ENCODE results near the gene ILKAP. TPM values are rescaled to one million over a fixed set of nuclear protein-coding genes. Genes with fewer than 3 reads are reported as not detected.

ILKAP gene
- total RNA-seq, 2 donors from 2014 or later: 53.2 to 55.5 TPM

DNA sequence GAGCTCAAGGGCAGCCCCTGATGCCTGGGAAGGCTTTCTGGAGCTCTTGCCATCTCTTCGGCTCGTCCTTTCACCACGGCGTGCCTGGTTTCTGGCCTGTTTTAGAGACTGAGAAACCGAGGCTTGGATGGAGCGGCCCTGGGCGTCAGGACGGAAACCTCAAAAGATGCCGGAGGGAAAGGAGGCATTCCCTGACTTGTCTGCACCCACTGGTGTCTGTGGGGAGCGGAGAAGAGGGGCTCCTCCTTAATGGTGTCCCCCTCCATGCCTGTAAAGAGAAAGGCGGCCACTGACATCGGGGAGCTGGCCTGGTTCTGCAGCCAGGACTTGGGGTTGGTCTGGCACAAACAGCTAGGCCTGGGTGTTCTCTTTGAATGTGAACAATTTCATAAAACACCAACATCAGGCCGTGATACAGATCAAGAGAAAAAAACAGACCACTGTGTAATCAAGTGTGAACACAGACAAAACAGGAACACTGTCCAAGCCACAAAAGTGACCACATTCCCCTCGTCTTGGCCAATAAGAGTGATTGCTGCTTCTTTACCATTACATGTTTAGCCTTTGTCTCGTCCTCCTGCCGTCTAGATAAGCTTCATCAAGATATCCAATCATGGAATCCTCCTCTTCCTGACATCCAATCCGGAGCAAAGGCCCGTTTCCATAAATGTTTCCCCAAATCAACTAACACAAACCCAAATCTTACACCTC lies 633 bp upstream of the ILKAP start:
- H3K9me3 Mint-ChIP-seq: no peaks in the 10 kb centered on the region
- H3K4me1 Mint-ChIP-seq (ENCODE audit: low read depth): peaks cover 43% of the 10 kb centered on the region
- H3K27ac Mint-ChIP-seq: peak overlapping the region; percentile 83
- peaks cover 0 to 2% of the 10 kb centered on the region in 2 donors for H3K36me3 Mint-ChIP-seq (ENCODE audit: insufficient read depth in 2 of 2)
- H3K4me3 Mint-ChIP-seq: peak overlapping the region; percentile 80 to 81
- ATAC-seq (replicated peaks in 1 of 2) (no peak), DNase-seq (no peak)
- no peaks in the 10 kb centered on the region for H3K27me3 Mint-ChIP-seq (ENCODE audit: low read depth)

DNA sequence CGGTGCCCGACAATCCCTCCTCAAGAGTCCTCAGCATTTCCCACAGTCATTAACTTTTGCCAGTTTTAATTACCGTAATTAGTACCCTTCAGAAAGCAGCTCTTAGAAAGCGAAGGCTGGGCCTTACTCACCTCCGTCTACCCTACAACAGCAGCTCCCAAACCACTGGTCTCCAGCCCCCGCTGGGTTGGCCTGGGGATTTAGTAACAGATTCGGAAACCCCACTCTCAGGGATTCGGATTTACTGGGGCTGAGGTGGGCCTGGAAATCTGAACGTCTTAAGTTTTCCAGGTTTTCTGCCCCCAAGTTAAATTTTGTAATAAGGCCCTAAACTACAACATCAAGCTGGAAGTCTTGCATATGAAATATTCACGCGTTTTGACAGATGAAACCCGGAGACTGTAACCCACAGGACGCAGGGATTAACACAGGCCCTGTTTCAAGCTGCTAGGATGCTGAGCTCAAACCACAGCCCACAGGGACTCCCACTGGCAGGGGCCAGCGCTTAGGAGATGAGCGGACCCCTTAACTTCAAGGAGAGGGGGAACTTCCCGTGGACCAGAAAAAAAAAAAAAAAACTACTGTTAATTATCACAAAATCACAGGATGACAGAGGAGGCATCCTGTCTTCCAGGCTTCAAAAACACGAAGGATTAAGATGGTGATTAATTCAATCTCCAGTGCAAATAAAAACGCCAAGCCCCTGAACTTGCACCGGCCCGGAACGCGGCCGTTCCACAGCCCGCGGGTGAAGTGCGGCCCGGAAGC lies 985 bp downstream of the ILKAP start:
- no peaks in the 10 kb centered on the region for H3K27me3 Mint-ChIP-seq (ENCODE audit: low read depth)
- no peaks in the 10 kb centered on the region for H3K9me3 Mint-ChIP-seq
- H3K27ac Mint-ChIP-seq: peak overlapping the region; percentile 62
- no peak for DNase-seq
- peaks cover 0 to 2% of the 10 kb centered on the region in 2 donors for H3K36me3 Mint-ChIP-seq (ENCODE audit: insufficient read depth in 2 of 2)
- H3K4me1 Mint-ChIP-seq (ENCODE audit: low read depth): peaks cover 53% of the 10 kb centered on the region
- peak overlapping the region; percentile 86 to 94 for H3K4me3 Mint-ChIP-seq
- ATAC-seq (replicated peaks in 1 of 2): no peak

DNA sequence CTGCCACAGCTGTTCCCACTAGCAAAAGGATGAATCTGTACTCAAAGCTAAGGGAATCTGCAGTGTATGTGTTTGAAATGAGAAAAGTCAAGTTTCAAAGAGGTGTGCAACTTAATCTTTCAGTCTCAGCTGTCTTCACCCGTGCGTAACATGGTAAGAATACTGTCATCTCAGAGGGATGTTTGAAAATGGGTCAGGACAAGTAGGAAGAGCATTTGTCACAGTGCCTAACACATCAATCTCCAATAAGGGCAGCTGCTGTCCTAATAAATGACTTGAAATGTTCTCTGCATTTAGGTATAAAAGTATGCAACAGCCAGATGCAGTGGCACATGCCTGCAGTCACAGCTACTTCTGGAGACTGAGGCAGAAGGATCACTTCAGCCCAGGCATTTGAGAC lies 13.1 kb downstream of the ILKAP start:
- Mint-ChIP-seq H3K9me3 (no peaks in the 10 kb centered on the region), H3K4me3 (no peak overlapping the region), H3K27ac (no peak overlapping the region), H3K36me3 (ENCODE audit: insufficient read depth in 2 of 2) (peaks cover 14 to 30% of the 10 kb centered on the region in 2 donors), H3K4me1 (ENCODE audit: low read depth) (no peaks in the 10 kb centered on the region), H3K27me3 (ENCODE audit: low read depth) (no peaks in the 10 kb centered on the region)
- ATAC-seq (replicated peaks in 1 of 2) (no peak), DNase-seq (no peak)

DNA sequence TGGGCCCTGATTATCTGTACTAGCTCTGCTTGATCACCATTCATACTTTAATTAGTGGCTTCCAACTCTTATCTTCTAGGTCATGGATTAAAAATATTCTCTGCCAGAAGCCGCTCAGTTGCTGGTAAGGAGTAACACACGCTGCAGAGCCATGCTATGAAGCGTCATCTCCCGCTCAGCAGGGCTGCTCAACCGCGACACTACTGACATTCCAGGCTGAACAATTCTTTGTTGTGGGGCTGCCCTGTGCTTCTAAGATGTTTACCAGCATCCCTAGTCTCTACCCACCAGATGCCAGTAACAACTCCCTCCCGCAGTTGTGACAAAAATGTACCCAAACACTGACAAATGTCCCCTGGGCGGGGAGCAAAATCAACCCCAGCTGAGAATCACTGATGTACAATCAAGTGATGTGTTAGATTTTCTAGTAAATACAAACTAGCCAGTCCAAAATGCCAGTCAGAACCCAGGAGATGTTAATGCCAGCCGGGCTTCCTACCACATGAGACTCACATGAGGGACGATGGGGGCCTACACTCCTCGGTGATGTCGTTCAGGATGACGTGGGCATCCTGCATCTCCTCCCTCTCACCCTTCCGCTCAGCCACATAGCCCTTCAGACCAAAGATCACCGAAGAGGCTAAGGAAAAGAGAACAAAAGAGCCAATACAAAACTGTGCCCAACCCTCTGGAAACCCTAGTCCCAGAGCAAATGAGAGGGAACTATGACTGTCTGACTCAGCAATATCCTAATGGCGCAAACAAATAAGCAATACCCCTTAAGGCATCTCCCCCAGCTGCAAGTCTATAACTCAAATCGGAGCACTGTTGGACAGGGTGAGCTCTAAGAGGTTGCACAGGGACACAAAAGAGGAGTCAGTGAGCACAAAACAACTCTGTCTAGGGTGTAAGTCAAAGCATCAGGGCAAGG lies 15.6 kb downstream of the ILKAP start:
- no peak for DNase-seq
- no peak overlapping the region for H3K4me3 Mint-ChIP-seq
- H3K36me3 Mint-ChIP-seq (ENCODE audit: insufficient read depth in 2 of 2): peaks cover 26 to 46% of the 10 kb centered on the region in 2 donors
- H3K4me1 Mint-ChIP-seq (ENCODE audit: low read depth): peaks cover 13% of the 10 kb centered on the region
- no peaks in the 10 kb centered on the region for H3K9me3 Mint-ChIP-seq
- ATAC-seq (replicated peaks in 1 of 2): no peak
- no peaks in the 10 kb centered on the region for H3K27me3 Mint-ChIP-seq (ENCODE audit: low read depth)
- H3K27ac Mint-ChIP-seq: peak overlapping the region; percentile 52

DNA sequence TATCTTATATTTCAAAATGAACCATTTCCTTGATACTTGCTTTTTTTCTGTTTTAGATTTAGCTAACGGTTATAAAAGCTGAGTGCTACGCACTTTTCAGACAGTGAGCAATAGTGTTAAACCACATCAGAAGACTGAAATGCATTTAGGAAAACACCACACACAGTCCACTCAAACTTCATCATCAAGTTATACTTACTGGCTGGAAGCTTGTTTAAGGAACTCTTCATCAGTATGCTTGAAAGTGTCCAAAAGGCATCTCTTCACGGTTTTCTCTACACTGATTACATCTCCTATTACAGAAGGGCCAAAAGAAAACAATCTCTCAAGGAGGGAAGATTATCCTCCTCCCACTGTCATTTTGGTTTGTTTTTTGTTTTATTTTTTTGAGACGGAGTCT lies 19.7 kb downstream of the ILKAP start:
- Mint-ChIP-seq H3K27me3 (ENCODE audit: low read depth) (no peaks in the 10 kb centered on the region), H3K36me3 (ENCODE audit: insufficient read depth in 2 of 2) (peaks cover 28 to 59% of the 10 kb centered on the region in 2 donors), H3K27ac (peak overlapping the region; percentile 91)

DNA sequence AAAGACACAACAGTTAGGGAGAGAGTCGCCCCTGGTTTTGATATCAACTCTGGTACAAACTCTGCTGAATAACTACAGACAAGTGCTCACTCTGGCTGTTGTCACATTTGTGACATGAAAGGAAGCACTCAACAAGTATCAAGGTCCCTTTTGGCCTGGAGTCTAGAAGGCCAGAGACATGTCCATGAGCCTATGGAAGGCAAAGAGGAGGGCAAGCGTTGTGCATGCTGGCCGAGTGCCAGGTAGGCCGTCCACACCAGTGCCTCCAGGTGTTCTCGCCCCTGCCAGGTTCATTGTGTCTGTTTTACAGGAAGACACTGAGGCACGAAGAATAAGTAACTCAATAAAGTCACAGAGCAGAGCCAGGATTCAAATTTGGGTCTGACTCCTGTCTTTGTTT lies 21.1 kb downstream of the ILKAP start:
- no peak for ATAC-seq (replicated peaks in 1 of 2)
- H3K27ac Mint-ChIP-seq: no peak overlapping the region
- H3K4me1 Mint-ChIP-seq (ENCODE audit: low read depth): peaks cover 13% of the 10 kb centered on the region
- H3K27me3 Mint-ChIP-seq (ENCODE audit: low read depth): no peaks in the 10 kb centered on the region
- H3K4me3 Mint-ChIP-seq: no peak overlapping the region
- peaks cover 20 to 49% of the 10 kb centered on the region in 2 donors for H3K36me3 Mint-ChIP-seq (ENCODE audit: insufficient read depth in 2 of 2)
- no peak for DNase-seq
- no peaks in the 10 kb centered on the region for H3K9me3 Mint-ChIP-seq

More for the DNA sequence above, 19.7 kb downstream of the ILKAP start:
- no peaks in the 10 kb centered on the region for H3K9me3 Mint-ChIP-seq
- peak overlapping the region in 1 of 2 donors; percentile 31 for H3K4me3 Mint-ChIP-seq
- ATAC-seq (replicated peaks in 1 of 2) (peak; percentile 61 to 90), DNase-seq (no peak)
- H3K4me1 Mint-ChIP-seq (ENCODE audit: low read depth): peaks cover 13% of the 10 kb centered on the region

DNA sequence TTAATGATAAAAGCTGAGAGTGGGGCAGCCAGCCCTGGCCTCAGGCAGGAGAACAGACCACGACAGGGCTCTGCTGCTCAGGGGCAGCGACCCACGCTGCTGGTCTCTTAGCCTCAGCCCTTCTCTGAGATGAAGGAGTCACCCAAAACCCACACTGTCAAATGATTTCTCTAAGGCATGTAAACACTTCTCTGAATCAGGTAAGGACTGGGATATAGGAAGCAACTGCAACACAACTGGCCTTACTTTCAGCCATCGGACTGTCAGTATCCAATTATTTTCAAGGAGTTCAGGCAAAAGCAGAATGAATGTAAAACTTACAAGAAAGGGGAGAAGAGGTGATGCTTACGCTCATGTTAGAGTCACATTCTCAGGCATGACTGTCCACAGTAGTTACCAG lies 22.9 kb downstream of the ILKAP start:
- no peaks in the 10 kb centered on the region for H3K9me3 Mint-ChIP-seq
- peaks cover 17 to 48% of the 10 kb centered on the region in 2 donors for H3K36me3 Mint-ChIP-seq (ENCODE audit: insufficient read depth in 2 of 2)
- H3K27ac Mint-ChIP-seq: no peak overlapping the region
- H3K4me3 Mint-ChIP-seq: no peak overlapping the region
- peaks cover 13% of the 10 kb centered on the region for H3K4me1 Mint-ChIP-seq (ENCODE audit: low read depth)
- ATAC-seq (replicated peaks in 1 of 2) (no peak), DNase-seq (no peak)
- H3K27me3 Mint-ChIP-seq (ENCODE audit: low read depth): no peaks in the 10 kb centered on the region

DNA sequence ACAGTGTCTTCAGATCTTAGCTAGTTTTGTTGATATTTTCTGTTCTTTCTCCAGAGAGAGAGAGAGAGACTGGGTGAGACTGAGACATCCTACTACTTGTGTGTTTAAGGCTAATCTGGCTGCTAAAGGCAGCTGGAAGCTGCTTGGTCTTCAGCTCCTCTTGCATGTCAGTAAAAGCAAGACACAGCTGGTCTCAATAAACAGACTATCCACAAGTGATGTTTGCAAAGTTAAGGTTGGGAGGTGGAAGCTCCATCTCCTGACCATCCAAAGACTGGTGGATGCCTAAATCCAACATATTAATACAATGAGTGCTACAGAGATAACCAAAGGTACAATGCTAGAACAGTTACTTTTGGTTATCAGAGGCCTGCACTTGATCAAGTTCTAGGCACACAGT lies 26.9 kb downstream of the ILKAP start:
- Mint-ChIP-seq H3K36me3 (ENCODE audit: insufficient read depth in 2 of 2) (peaks cover 5 to 29% of the 10 kb centered on the region in 2 donors), H3K27ac (peak overlapping the region; percentile 64), H3K27me3 (ENCODE audit: low read depth) (no peaks in the 10 kb centered on the region), H3K9me3 (no peaks in the 10 kb centered on the region), H3K4me3 (no peak overlapping the region), H3K4me1 (ENCODE audit: low read depth) (no peaks in the 10 kb centered on the region)
- DNase-seq (no peak), ATAC-seq (replicated peaks in 1 of 2) (no peak)

DNA sequence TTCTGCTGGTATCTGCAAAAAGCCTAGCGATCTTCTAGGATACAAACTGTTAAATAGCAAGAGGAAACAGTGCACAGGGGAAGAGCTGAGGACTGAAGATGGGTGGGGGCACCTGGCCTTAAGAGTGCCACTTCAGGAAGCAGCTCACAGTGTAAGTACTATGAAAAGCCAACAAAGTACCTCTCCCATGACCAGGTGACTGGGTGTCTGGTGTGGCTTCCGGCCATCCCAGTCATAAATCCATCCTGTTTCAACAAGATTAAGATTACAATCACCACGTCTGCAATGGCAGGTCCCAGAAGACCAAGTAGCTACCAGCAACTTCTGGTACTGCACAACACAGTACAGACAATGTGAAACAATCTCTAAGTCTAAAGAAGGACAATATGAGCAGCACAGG lies 28.8 kb downstream of the ILKAP start:
- peaks cover 4 to 24% of the 10 kb centered on the region in 2 donors for H3K36me3 Mint-ChIP-seq (ENCODE audit: insufficient read depth in 2 of 2)
- H3K27me3 Mint-ChIP-seq (ENCODE audit: low read depth): no peaks in the 10 kb centered on the region
- no peak overlapping the region for H3K27ac Mint-ChIP-seq

DNA sequence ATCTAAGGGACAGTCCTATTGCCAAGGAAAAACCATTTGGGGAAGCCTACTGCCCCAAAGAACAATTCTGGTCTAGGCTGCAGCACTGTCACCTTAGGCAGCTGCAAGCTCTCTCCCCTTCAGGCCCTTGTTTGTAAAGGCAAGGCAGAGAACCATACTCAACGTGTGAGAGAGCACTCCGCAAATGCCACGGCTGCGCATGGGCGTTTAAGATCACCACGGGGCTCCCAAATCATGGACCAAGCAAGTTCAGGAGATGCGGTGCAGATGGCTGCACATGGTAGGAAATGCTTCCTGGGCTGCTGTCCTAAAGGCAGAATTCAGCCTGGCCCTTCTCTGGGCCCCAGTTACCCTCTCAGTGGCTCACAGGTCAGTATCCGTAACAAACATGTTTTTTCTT lies 29.2 kb downstream of the ILKAP start:
- no peak overlapping the region for H3K4me3 Mint-ChIP-seq
- H3K36me3 Mint-ChIP-seq (ENCODE audit: insufficient read depth in 2 of 2): peaks cover 4 to 22% of the 10 kb centered on the region in 2 donors
- no peaks in the 10 kb centered on the region for H3K4me1 Mint-ChIP-seq (ENCODE audit: low read depth)
- H3K27ac Mint-ChIP-seq: no peak overlapping the region
- ATAC-seq (replicated peaks in 1 of 2) (no peak), DNase-seq (no peak)
- no peaks in the 10 kb centered on the region for H3K9me3 Mint-ChIP-seq
- H3K27me3 Mint-ChIP-seq (ENCODE audit: low read depth): no peaks in the 10 kb centered on the region

More for the DNA sequence above, 28.8 kb downstream of the ILKAP start:
- Mint-ChIP-seq H3K4me3 (no peak overlapping the region), H3K4me1 (ENCODE audit: low read depth) (no peaks in the 10 kb centered on the region), H3K9me3 (no peaks in the 10 kb centered on the region)
- no peak for DNase-seq
- ATAC-seq (replicated peaks in 1 of 2): no peak

DNA sequence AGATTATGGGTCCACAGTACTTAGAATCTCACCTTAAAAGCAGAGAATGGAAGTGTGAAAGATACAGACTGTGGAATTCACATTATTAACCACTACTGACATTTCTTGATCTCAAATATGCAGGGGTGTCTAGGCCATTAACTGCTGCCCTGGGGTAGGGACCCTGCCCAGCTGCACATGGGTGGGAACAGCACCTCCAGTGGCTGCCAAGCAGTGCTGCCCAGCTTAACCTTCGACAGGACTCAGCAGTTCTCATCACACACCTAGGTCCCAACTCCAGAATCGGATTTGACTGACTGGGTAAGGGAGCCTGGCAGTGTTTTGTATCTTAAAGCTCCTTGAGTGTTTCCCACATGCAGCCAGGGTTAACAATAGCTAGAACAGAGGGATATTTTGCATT lies 29.8 kb downstream of the ILKAP start:
- ATAC-seq (replicated peaks in 1 of 2) (no peak), DNase-seq (no peak)
- no peaks in the 10 kb centered on the region for H3K9me3 Mint-ChIP-seq
- H3K4me1 Mint-ChIP-seq (ENCODE audit: low read depth): no peaks in the 10 kb centered on the region
- no peak overlapping the region for H3K4me3 Mint-ChIP-seq
- peaks cover 4 to 19% of the 10 kb centered on the region in 2 donors for H3K36me3 Mint-ChIP-seq (ENCODE audit: insufficient read depth in 2 of 2)
- H3K27ac Mint-ChIP-seq: no peak overlapping the region
- H3K27me3 Mint-ChIP-seq (ENCODE audit: low read depth): no peaks in the 10 kb centered on the region

DNA sequence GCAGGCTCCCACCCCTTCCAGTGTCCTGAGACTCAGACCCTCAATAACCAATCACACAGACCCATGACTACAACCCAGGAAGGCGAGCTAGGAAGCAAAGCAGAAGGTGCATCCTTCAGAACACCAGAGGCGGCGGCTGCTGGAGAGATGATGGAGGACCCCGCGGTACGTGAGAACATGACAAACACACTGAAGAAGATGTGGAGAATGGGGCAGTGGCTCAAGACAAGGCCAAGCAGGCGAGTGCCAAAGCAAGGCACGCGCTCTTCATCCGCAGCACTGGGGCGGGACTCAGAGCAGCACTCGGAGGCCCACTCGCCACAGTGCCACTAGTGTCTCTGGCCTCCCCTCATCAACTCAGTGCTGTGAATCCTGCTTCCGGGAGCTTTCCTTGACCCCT lies 31.1 kb downstream of the ILKAP start:
- Mint-ChIP-seq H3K27ac (no peak overlapping the region), H3K36me3 (ENCODE audit: insufficient read depth in 2 of 2) (peaks cover 4 to 19% of the 10 kb centered on the region in 2 donors)
- no peak for ATAC-seq (replicated peaks in 1 of 2)

More for the DNA sequence above, 31.1 kb downstream of the ILKAP start:
- H3K27me3 Mint-ChIP-seq (ENCODE audit: low read depth): no peaks in the 10 kb centered on the region
- no peaks in the 10 kb centered on the region for H3K4me1 Mint-ChIP-seq (ENCODE audit: low read depth)
- H3K4me3 Mint-ChIP-seq: no peak overlapping the region
- DNase-seq: no peak
- no peaks in the 10 kb centered on the region for H3K9me3 Mint-ChIP-seq
